Heart left ventricle (tissue), 16 donors: ENCODE results near the gene PCK2. TPM values are rescaled to one million over a fixed set of nuclear protein-coding genes. Genes with fewer than 3 reads are reported as not detected.

ENCODE experiments used
- ATAC-seq, 4 donors: fragments of 200-7000 bp; cut with Tn5 transposase; one replicate each; pipeline ENCODE4 v1.9.1; 2020 to 2022; ENCODE audit warnings: moderate library complexity in 4 of 4, mild to moderate bottlenecking in 3 of 4, moderate number of reproducible peaks in 1 of 4
- DNase-seq, 5 donors: peaks; one replicate each; pipeline ENCODE4 v3.0.0-alpha.2; 2020
- H3K27ac ChIP-seq, 12 donors: fragments of 200-600 bp; sonication (generic) in 4 of 12; one replicate each; pipeline versions ENCODE4 v1.5.0 to v1.8.0; 2016 to 2022; ENCODE audit warnings: mild to moderate bottlenecking in 2 of 12
- H3K27me3 ChIP-seq, 9 donors: fragments of 200-600 bp; sonication (generic) in 2 of 9; one replicate each; pipeline versions ENCODE4 v1.5.1 to v1.8.0; 2016 to 2022; ENCODE audit warnings: mild to moderate bottlenecking in 3 of 9
- H3K36me3 ChIP-seq, 9 donors: fragments of 200-600 bp; sonication (generic) in 2 of 9; one replicate each; pipeline versions ENCODE4 v1.5.0 to v1.8.0; 2018 to 2022; ENCODE audit warnings: mild to moderate bottlenecking in 2 of 9
- H3K4me1 ChIP-seq, 12 donors: fragments of 200-600 bp; sonication (generic) in 4 of 12; one replicate each; pipeline versions ENCODE4 v1.5.0 to v1.8.0; 2016 to 2022; ENCODE audit warnings: mild to moderate bottlenecking in 3 of 12
- H3K4me3 ChIP-seq, 12 donors: fragments of 200-600 bp; sonication (generic) in 4 of 12; one replicate each; pipeline versions ENCODE4 v1.5.0 to v1.8.0; 2017 to 2022; ENCODE audit warnings: mild to moderate bottlenecking in 9 of 12, moderate library complexity in 4 of 12
- H3K9me3 ChIP-seq, 12 donors: fragments of 200-600 bp; sonication (generic) in 4 of 12; one replicate each; pipeline versions ENCODE4 v1.5.0 to v1.8.0; 2016 to 2022; ENCODE audit warnings: mild to moderate bottlenecking in 1 of 12
- CTCF ChIP-seq, 12 donors: fragments of 200-600 bp; sonication (generic) in 4 of 12; IDR thresholded peaks; one replicate each; pipeline versions ENCODE4 v1.5.0 to v1.8.0; 2018 to 2022; ENCODE audit warnings: antibody characterized with exemption in 12 of 12, mild to moderate bottlenecking in 5 of 12
- POLR2A ChIP-seq, 2 donors: fragments of 450-650 bp; IDR thresholded peaks; one replicate each; pipeline ENCODE4 v1.6.1; 2017; ENCODE audit warnings: antibody characterized with exemption in 2 of 2, mild to moderate bottlenecking in 2 of 2, moderate library complexity in 2 of 2
- WGBS, 4 donors: extraction: QIAGEN DNeasy Blood & Tissue Kit in 2 of 4; methylation state at CpG; one replicate each; pipeline versions ENCODE4 v1.1.5 to v1.1.7; 2013 to 2018; 5-methylcytosine and 5-hydroxymethylcytosine counted together
- intact Hi-C, 10 donors: fragments of 100-400 bp; cut with DNase I; formaldehyde crosslinking; loops; one replicate each; pipeline versions ENCODE4 v1.11.1 to v1.14.2; 2022
- polyA plus RNA-seq, 2 donors: library from polyadenylated mRNA; stranded (reverse); fragments of 200-250 nt; gene quantifications; one replicate each; pipeline ENCODE4 v1.2.3, GENCODE V29; 2013
- total RNA-seq, 9 donors: library from RNA; depleted of rRNA in 2 of 9; stranded (reverse); fragments of >200 nt in 2 of 9; fragmentation: NEBNext Ultra II Directional in 3 of 9; extraction: Animal tissue kit (Norgen Biotek cat#: 25700) in 3 of 9; gene quantifications; one replicate each; pipeline versions ENCODE4 v1.1.0 to v1.2.4, GENCODE V29; 2016 to 2023
- donor health status: ischemic (EF 13 %, LVEDD 7.1; RV severe dilation, severe dysfunction).
- donor health status: healthy with polysubstance abuse.
- donor health status: DM: no; HTN: yes; CAD: no.
- donor health status: DM: no; HTN: no; CAD: no.
- donor health status: ischemic (EF 25% LVEDD 6.9; RV normal size, moderate dysfunction).
- donor health status: ischemic (EF 25% LVEDD 5.7; RV mildly dilated, moderate dysfunction).
- donor health status: healthy.
- donor health status: DM: yes; HTN: yes; CAD: no.
- donor health status: ischemic (EF 35%, LVEDD 5.7; RV mildly dilated, moderate dysfunction).
- donor health status: nonischemic (EF 11% LVEDD 7.7; RV severe dilation, severe dysfunction).
- donor health status: DM: yes; HTN: yes; CAD: no.
- donor health status: PGD.
- donor health status: ischemic (EF 29% LVEDD 5.4; RV normal size, mild dysfunction).
- donor health status: nonischemic (EF 23%, LVEDD 6.1; RV moderate dilation, normal function).

The PCK2 gene
- total and polyA plus RNA-seq, 11 donors, result 1.5 to 14.6 (median 3.9) TPM

- Histone ChIP-seq H3K4me3 (peak within 1 kb of the TSS; percentile 28 to 75 (median 66)), H3K36me3 (no peaks in the 10 kb centered on the region), H3K27me3 (peaks cover 0 to 6% (median 0%) of the 10 kb centered on the region in 9 donors), H3K4me1 (peaks cover 0 to 18% (median 9%) of the 10 kb centered on the region in 12 donors), H3K27ac (peak within 1 kb of the TSS in 8 of 12 donors; percentile 14 to 72 (median 50)), H3K9me3 (no peaks in the 10 kb centered on the region)
- peak; percentile 52 to 88 (median 70) for DNase-seq
- intact Hi-C loops, result no loop called here
- ATAC-seq, result peak; percentile 50 to 94 (median 87)
- TF ChIP-seq POLR2A (IDR thresholded peaks at IDR 0.05), result peak in 1 of 2 donors; percentile 14
- no peak for TF ChIP-seq CTCF (IDR thresholded peaks at IDR 0.05)
- WGBS, 4 donors, result 0 to 2% (median 1%) methylated on average over 19 to 92 of the region's 92 CpGs
Observed at GRCh38 chr14:24051789-24052655, 42.1 kb upstream of the PCK2 start, which contains the start of gene CARMIL3. Gene CARMIL3, plus strand, starts transcription at chr14:24052009. Its CDS starts 145 bp downstream, at chr14:24052154.

- Histone ChIP-seq H3K4me1 (peaks cover 0 to 18% (median 9%) of the 10 kb centered on the region in 12 donors), H3K4me3 (peak overlapping the region in 10 of 12 donors; percentile 61 to 75 (median 66)), H3K36me3 (no peaks in the 10 kb centered on the region), H3K27me3 (peaks cover 0 to 6% (median 0%) of the 10 kb centered on the region in 9 donors), H3K27ac (no peak overlapping the region), H3K9me3 (no peaks in the 10 kb centered on the region)
- TF ChIP-seq CTCF (IDR thresholded peaks at IDR 0.05), result no peak
- no peak for TF ChIP-seq POLR2A (IDR thresholded peaks at IDR 0.05)
- DNase-seq (peak in 1 of 5 donors; percentile 16), ATAC-seq (no peak)
- whole genome bisulfite sequencing, 4 donors, result 57 to 72% (median 61%) methylated on average over 13 to 20 of the region's 20 CpGs
- intact Hi-C loops, result no loop called here
Observed at GRCh38 chr14:24052656-24053547, 41.2 kb upstream of the PCK2 start.

GRCh38 chr14:24053548-24054323 lies 40.4 kb upstream of the PCK2 start:
- Histone ChIP-seq H3K4me1 (peaks cover 0 to 18% (median 9%) of the 10 kb centered on the region in 12 donors), H3K27me3 (peaks cover 0 to 6% (median 0%) of the 10 kb centered on the region in 9 donors), H3K27ac (no peak overlapping the region), H3K36me3 (no peaks in the 10 kb centered on the region), H3K9me3 (no peaks in the 10 kb centered on the region), H3K4me3 (no peak overlapping the region)
- WGBS, 4 donors, result 74 to 79% (median 77%) methylated on average over 10 of the region's 10 CpGs
- no peak for TF ChIP-seq CTCF (IDR thresholded peaks at IDR 0.05)
- no peak for TF ChIP-seq POLR2A (IDR thresholded peaks at IDR 0.05)
- peak in 1 of 5 donors; percentile 10 for DNase-seq
- intact Hi-C loops, result no loop called here
- no peak for ATAC-seq
